Fibroblast of lung (primary cell): ENCODE measurements around the gene MEIOC. TPM values are rescaled to one million over a fixed set of nuclear protein-coding genes. Genes with fewer than 3 reads are reported as not detected.

ENCODE experiments used
- DNase-seq, 2 donors: peaks; one replicate each; pipeline versions ENCODE4 v3.0.0 to v3.0.0-alpha.2; 2010; ENCODE audit warnings: low read depth in 2 of 2
- H2AFZ ChIP-seq: 2 replicates; pipeline ENCODE4 v1.5.1; 2012; ENCODE audit warnings: low read length, control low read depth, inconsistent platforms
- H3K27ac ChIP-seq: 2 replicates; pipeline ENCODE4 v1.5.1; 2011; ENCODE audit warnings: low read length, control low read depth; ENCODE audit not compliant: insufficient read depth
- H3K27me3 ChIP-seq: 2 replicates; pipeline ENCODE4 v1.5.1; 2011; ENCODE audit warnings: mild to moderate bottlenecking, low read length; ENCODE audit not compliant: control insufficient read depth, insufficient read depth
- H3K36me3 ChIP-seq: 2 replicates; pipeline ENCODE4 v1.5.1; 2011; ENCODE audit warnings: low read length; ENCODE audit not compliant: control insufficient read depth, insufficient read depth
- H3K4me1 ChIP-seq: 2 replicates; pipeline ENCODE4 v1.5.1; 2011; ENCODE audit warnings: low read length; ENCODE audit not compliant: control insufficient read depth, insufficient read depth; ENCODE audit errors: extremely low read depth
- H3K4me2 ChIP-seq: 2 replicates; pipeline ENCODE4 v1.5.1; 2011; ENCODE audit warnings: low read length, control low read depth; ENCODE audit not compliant: insufficient read depth; ENCODE audit errors: extremely low read depth
- H3K4me3 ChIP-seq, 4 experiments: fragments of 200-600 bp in 1 of 4; sonication (generic) in 1 of 4; replicated peaks in 1 of 4; 2 replicates each; pipeline ENCODE4 v1.5.1; 2011 to 2016; ENCODE audit warnings: low read length in 4 of 4, low read depth in 3 of 4, mild to moderate bottlenecking in 3 of 4, control low read depth in 2 of 4, inconsistent platforms in 1 of 4, mixed read lengths in 1 of 4; ENCODE audit not compliant: insufficient read depth in 1 of 4; ENCODE audit errors: control extremely low read depth in 1 of 4
- H3K79me2 ChIP-seq: 2 replicates; pipeline ENCODE4 v1.5.1; 2012; ENCODE audit warnings: mild to moderate bottlenecking, low read length, inconsistent platforms; ENCODE audit not compliant: control insufficient read depth, insufficient read depth
- H3K9ac ChIP-seq: 2 replicates; pipeline ENCODE4 v1.5.1; 2011; ENCODE audit warnings: mild to moderate bottlenecking, low read length, control low read depth; ENCODE audit not compliant: insufficient read depth
- H3K9me3 ChIP-seq: 2 replicates; pipeline ENCODE4 v1.5.1; 2012; ENCODE audit warnings: low read depth, low read length; ENCODE audit not compliant: control insufficient read depth, insufficient read depth
- H4K20me1 ChIP-seq: 2 replicates; pipeline ENCODE4 v1.5.1; 2011; ENCODE audit warnings: low read length; ENCODE audit not compliant: control insufficient read depth, insufficient read depth; ENCODE audit errors: extremely low read depth
- CTCF ChIP-seq, 2 donors: IDR thresholded peaks in 1 of 2; conservative IDR thresholded peaks in 1 of 2; 1 replicate in 1 of 2; 2 replicates in 1 of 2; pipeline ENCODE4 v1.5.1; 2011 to 2012; ENCODE audit warnings: low read length in 2 of 2, control low read depth in 1 of 2, inconsistent platforms in 1 of 2, low read depth in 1 of 2, mild to moderate bottlenecking in 1 of 2
- EZH2 ChIP-seq: IDR thresholded peaks from 2 replicates; pipeline ENCODE4 v1.5.1; 2012; ENCODE audit warnings: low read length, control low read depth, mild to moderate bottlenecking; ENCODE audit errors: missing control alignments
- polyA plus RNA-seq, 2 donors: library from polyadenylated mRNA; depleted of rRNA in 1 of 2; stranded (reverse) in 1 of 2; unstranded in 1 of 2; fragments of >200 nt; gene quantifications; 2 replicates each; pipeline ENCODE4 v1.2.1, GENCODE V29; 2011 to 2012; ENCODE audit warnings: missing spikeins in 1 of 2
- total RNA-seq: library from RNA; depleted of rRNA; stranded (reverse); fragments of >200 nt; gene quantifications from 2 replicates; pipeline ENCODE4 v1.2.1, GENCODE V29; 2014

The MEIOC gene
- total and polyA plus RNA-seq, 2 donors (not counting 1 experiment from before 2014, with no cell fraction given), result under 0.01 to 0.07 TPM

GRCh38 chr17:44707755-44708400, 51.6 kb downstream of the MEIOC start:
- H3K4me2 ChIP-seq, result peak overlapping the region; percentile 95
- no peak overlapping the region for H3K9ac ChIP-seq
- no peak for DNase-seq
- H3K27ac ChIP-seq, result peak overlapping the region; percentile 79
- peak overlapping the region; percentile 91 for H2AFZ ChIP-seq
- no peaks in the 10 kb centered on the region for H3K36me3 ChIP-seq
- H3K4me1 ChIP-seq, result peaks cover 2% of the 10 kb centered on the region
- H3K79me2 ChIP-seq, result peaks cover 20% of the 10 kb centered on the region
- peak overlapping the region; percentile 86 to 95 (median 90) for H3K4me3 ChIP-seq
- no peak for TF ChIP-seq EZH2
- no peak for TF ChIP-seq CTCF (conservative IDR thresholded peaks at IDR 0.05 in 1 of 2, IDR thresholded peaks at IDR 0.05 in 1 of 2; ENCODE audit: low read depth in 1 of 2, low read length in 2 of 2)
- H4K20me1 ChIP-seq, result no peaks in the 10 kb centered on the region
- H3K9me3 ChIP-seq, result no peaks in the 10 kb centered on the region
- no peaks in the 10 kb centered on the region for H3K27me3 ChIP-seq

- Histone ChIP-seq H3K9ac (peak within 1 kb of the TSS; percentile 73), H4K20me1 (no peaks in the 10 kb centered on the region), H3K4me2 (peak within 1 kb of the TSS; percentile 95)
Measured at GRCh38 chr17:44708401-44709263, 52.4 kb downstream of the MEIOC start, which contains the start of gene DBF4B. TSS of gene DBF4B (plus strand) at chr17:44708665. CDS start at chr17:44708821, 156 bp downstream.

More at GRCh38 chr17:44708401-44709263, 52.4 kb downstream of the MEIOC start, which contains the start of gene DBF4B:
- Histone ChIP-seq H3K9me3 (no peaks in the 10 kb centered on the region), H3K4me1 (peaks cover 2% of the 10 kb centered on the region), H3K79me2 (peaks cover 20% of the 10 kb centered on the region), H3K27ac (peak within 1 kb of the TSS; percentile 79), H3K36me3 (no peaks in the 10 kb centered on the region), H2AFZ (peak within 1 kb of the TSS; percentile 91), H3K27me3 (no peaks in the 10 kb centered on the region), H3K4me3 (peak within 1 kb of the TSS; percentile 86 to 95 (median 90))
- peak; percentile 93 for DNase-seq
- TF ChIP-seq EZH2 (no peak), CTCF (conservative IDR thresholded peaks at IDR 0.05 in 1 of 2, IDR thresholded peaks at IDR 0.05 in 1 of 2; ENCODE audit: low read depth in 1 of 2, low read length in 2 of 2) (no peak)
